Uterus (tissue), 2 donors: Measurements from ENCODE around the gene CHRM4.

Source experiments
- POLR2A ChIP-seq, 2 donors: fragments of 450-650 bp; IDR thresholded peaks; one replicate each; pipeline ENCODE4 v1.6.1; 2016; ENCODE audit warnings: antibody characterized with exemption in 2 of 2, mild to moderate bottlenecking in 1 of 2, moderate library complexity in 1 of 2
- TF ChIP-seq, protein P1 (sequence below), 4 experiments: fragments of 200-600 bp in 2 of 4; fragments of 450-650 bp in 2 of 4; sonication (generic) in 2 of 4; IDR thresholded peaks; one replicate each; pipeline ENCODE4 v1.5.1; 2016 to 2019; ENCODE audit warnings: antibody characterized with exemption in 4 of 4, mild to moderate bottlenecking in 2 of 4, moderate library complexity in 1 of 4

GRCh38 chr11:46383404-46383758 is 8.2 kb downstream of the CHRM4 start:
- TF ChIP-seq, protein P1, sequence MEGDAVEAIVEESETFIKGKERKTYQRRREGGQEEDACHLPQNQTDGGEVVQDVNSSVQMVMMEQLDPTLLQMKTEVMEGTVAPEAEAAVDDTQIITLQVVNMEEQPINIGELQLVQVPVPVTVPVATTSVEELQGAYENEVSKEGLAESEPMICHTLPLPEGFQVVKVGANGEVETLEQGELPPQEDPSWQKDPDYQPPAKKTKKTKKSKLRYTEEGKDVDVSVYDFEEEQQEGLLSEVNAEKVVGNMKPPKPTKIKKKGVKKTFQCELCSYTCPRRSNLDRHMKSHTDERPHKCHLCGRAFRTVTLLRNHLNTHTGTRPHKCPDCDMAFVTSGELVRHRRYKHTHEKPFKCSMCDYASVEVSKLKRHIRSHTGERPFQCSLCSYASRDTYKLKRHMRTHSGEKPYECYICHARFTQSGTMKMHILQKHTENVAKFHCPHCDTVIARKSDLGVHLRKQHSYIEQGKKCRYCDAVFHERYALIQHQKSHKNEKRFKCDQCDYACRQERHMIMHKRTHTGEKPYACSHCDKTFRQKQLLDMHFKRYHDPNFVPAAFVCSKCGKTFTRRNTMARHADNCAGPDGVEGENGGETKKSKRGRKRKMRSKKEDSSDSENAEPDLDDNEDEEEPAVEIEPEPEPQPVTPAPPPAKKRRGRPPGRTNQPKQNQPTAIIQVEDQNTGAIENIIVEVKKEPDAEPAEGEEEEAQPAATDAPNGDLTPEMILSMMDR (IDR thresholded peaks at IDR 0.05) = no peak
- no peak for TF ChIP-seq POLR2A (IDR thresholded peaks at IDR 0.05)
